HepG2 (cell line): ENCODE results near the gene RHEBL1. TPM values are rescaled to one million over a fixed set of nuclear protein-coding genes. Genes with fewer than 3 reads are reported as not detected.

Experiments used
- BRD4 ChIP-seq: sonication (generic); formaldehyde crosslinking; IDR thresholded peaks from 2 replicates; pipeline ENCODE4 v1.4.0; 2020; ENCODE audit warnings: missing genetic modification reagents
- HCFC1 ChIP-seq: fragments of 150-350 bp; IDR thresholded peaks from 2 replicates; pipeline ENCODE4 v1.6.1; 2014; ENCODE audit warnings: low read depth, low read length
- MATR3 ChIP-seq: sonication (generic); formaldehyde crosslinking; IDR thresholded peaks from 2 replicates; pipeline ENCODE4 v1.4.0; 2020; ENCODE audit warnings: missing genetic modification reagents
- MIER2 ChIP-seq: IDR thresholded peaks from 2 replicates; pipeline ENCODE4 v1.6.1; 2016; ENCODE audit warnings: missing biosample characterization, missing genetic modification reagents
- NCOA5 ChIP-seq: sonication (generic); formaldehyde crosslinking; IDR thresholded peaks from 2 replicates; pipeline ENCODE4 v1.4.0; 2020; ENCODE audit warnings: missing genetic modification reagents
- NR2F2 ChIP-seq: IDR thresholded peaks from 2 replicates; pipeline ENCODE4 v1.6.1; 2012; ENCODE audit warnings: low read depth, inconsistent platforms, borderline replicate concordance
- PHB2 ChIP-seq: fragments of 450-650 bp; IDR thresholded peaks from 2 replicates; pipeline ENCODE4 v1.6.1; 2018; ENCODE audit not compliant: partially characterized antibody
- SOX6 ChIP-seq, 2 experiments: fragments of 450-650 bp in 1 of 2; sonication (generic) in 1 of 2; formaldehyde crosslinking in 1 of 2; IDR thresholded peaks; 2 replicates each; pipeline versions ENCODE4 v1.4.0 to v1.6.1; 2017 to 2020; ENCODE audit warnings: antibody characterized with exemption in 1 of 2, mild to moderate bottlenecking in 1 of 2, missing genetic modification reagents in 1 of 2
- TFE3 ChIP-seq: IDR thresholded peaks from 2 replicates; pipeline ENCODE4 v1.6.1; 2016
- ZBTB2 ChIP-seq: sonication (generic); formaldehyde crosslinking; IDR thresholded peaks from 2 replicates; pipeline ENCODE4 v1.8.0; 2022; ENCODE audit warnings: low read depth, missing genetic modification reagents
- ZNF12 ChIP-seq: sonication (generic); formaldehyde crosslinking; IDR thresholded peaks from 2 replicates; pipeline ENCODE4 v1.5.0; 2020; ENCODE audit warnings: missing genetic modification reagents
- ZNF124 ChIP-seq: sonication (generic); formaldehyde crosslinking; IDR thresholded peaks from 2 replicates; pipeline ENCODE4 v1.4.0; 2020; ENCODE audit warnings: missing genetic modification reagents
- ZNF235 ChIP-seq: sonication (generic); formaldehyde crosslinking; IDR thresholded peaks from 2 replicates; pipeline ENCODE4 v1.8.1; 2023; ENCODE audit warnings: mild to moderate bottlenecking, missing genetic modification reagents, borderline replicate concordance
- ZNF282 ChIP-seq: fragments of 450-650 bp; IDR thresholded peaks from 2 replicates; pipeline ENCODE4 v1.6.1; 2018; ENCODE audit not compliant: partially characterized antibody
- ZNF335 ChIP-seq: sonication (generic); formaldehyde crosslinking; IDR thresholded peaks from 2 replicates; pipeline ENCODE4 v1.4.0; 2020; ENCODE audit warnings: missing genetic modification reagents
- ZNF431 ChIP-seq: sonication (generic); formaldehyde crosslinking; IDR thresholded peaks from 2 replicates; pipeline ENCODE4 v1.9.0; 2022; ENCODE audit warnings: missing genetic modification reagents, low read depth, mild to moderate bottlenecking, borderline replicate concordance
- ZNF713 ChIP-seq: sonication (generic); formaldehyde crosslinking; IDR thresholded peaks from 2 replicates; pipeline ENCODE4 v1.4.0; 2020; ENCODE audit warnings: mild to moderate bottlenecking, missing genetic modification reagents
- ZNF746 ChIP-seq: sonication (generic); formaldehyde crosslinking; IDR thresholded peaks from 2 replicates; pipeline ENCODE4 v1.8.0; 2022; ENCODE audit warnings: mild to moderate bottlenecking, missing genetic modification reagents
- ZNF773 ChIP-seq: sonication (generic); formaldehyde crosslinking; IDR thresholded peaks from 2 replicates; pipeline ENCODE4 v1.4.0; 2020; ENCODE audit warnings: missing genetic modification reagents, borderline replicate concordance
- polyA plus RNA-seq, 8 experiments: library from polyadenylated mRNA; depleted of rRNA in 3 of 8; stranded (reverse) in 7 of 8; unstranded in 1 of 8; fragments of >200 nt; fragmentation: Illumina TruSeq in 4 of 8; extraction: Trizol in 4 of 8; gene quantifications; 2 replicates each; pipeline versions ENCODE4 v1.2.1 to v1.2.3, GENCODE V29; 2011 to 2016; ENCODE audit warnings: low read depth in 4 of 8, missing spikeins in 1 of 8, mixed read lengths in 1 of 8; ENCODE audit not compliant: insufficient read depth in 1 of 8
- total RNA-seq, 5 experiments: library from RNA; depleted of rRNA; stranded (reverse); fragments of >200 nt; fragmentation: Illumina TruSeq; extraction: Trizol; gene quantifications; 2 replicates each; pipeline ENCODE4 v1.2.3, GENCODE V29; 2016; ENCODE audit warnings: low read depth in 1 of 5
- TF ChIP-seq, protein P1 (sequence below): sonication (generic); formaldehyde crosslinking; IDR thresholded peaks from 2 replicates; pipeline ENCODE4 v1.5.0; 2020; ENCODE audit warnings: missing genetic modification reagents
- TF ChIP-seq, protein P2 (sequence below): sonication (generic); formaldehyde crosslinking; IDR thresholded peaks from 2 replicates; pipeline ENCODE4 v1.8.0; 2022; ENCODE audit warnings: mild to moderate bottlenecking, missing genetic modification reagents; ENCODE audit not compliant: insufficient replicate concordance
- TF ChIP-seq, protein P3 (sequence below): IDR thresholded peaks from 2 replicates; pipeline ENCODE4 v1.6.1; 2016; ENCODE audit warnings: missing genetic modification reagents, missing compliant biosample characterization
- TF ChIP-seq, protein P4 (sequence below): sonication (generic); formaldehyde crosslinking; conservative IDR thresholded peaks from 2 replicates; pipeline ENCODE4 v1.8.1; 2023; ENCODE audit warnings: missing genetic modification reagents

Gene RHEBL1
- total and polyA plus RNA-seq, 2 of the 13 experiments (the other 11 are each of a cell fraction or from before 2014, with no cell fraction given): 1.4 to 2.5 TPM

GRCh38 chr12:49110464-49111155, 40.8 kb upstream of the RHEBL1 start, which contains the start of gene LMBR1L (continued):
- TF ChIP-seq, protein P1, sequence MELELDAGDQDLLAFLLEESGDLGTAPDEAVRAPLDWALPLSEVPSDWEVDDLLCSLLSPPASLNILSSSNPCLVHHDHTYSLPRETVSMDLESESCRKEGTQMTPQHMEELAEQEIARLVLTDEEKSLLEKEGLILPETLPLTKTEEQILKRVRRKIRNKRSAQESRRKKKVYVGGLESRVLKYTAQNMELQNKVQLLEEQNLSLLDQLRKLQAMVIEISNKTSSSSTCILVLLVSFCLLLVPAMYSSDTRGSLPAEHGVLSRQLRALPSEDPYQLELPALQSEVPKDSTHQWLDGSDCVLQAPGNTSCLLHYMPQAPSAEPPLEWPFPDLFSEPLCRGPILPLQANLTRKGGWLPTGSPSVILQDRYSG (CRISPR knock-in tag): no peak
- TF ChIP-seq, protein P2, sequence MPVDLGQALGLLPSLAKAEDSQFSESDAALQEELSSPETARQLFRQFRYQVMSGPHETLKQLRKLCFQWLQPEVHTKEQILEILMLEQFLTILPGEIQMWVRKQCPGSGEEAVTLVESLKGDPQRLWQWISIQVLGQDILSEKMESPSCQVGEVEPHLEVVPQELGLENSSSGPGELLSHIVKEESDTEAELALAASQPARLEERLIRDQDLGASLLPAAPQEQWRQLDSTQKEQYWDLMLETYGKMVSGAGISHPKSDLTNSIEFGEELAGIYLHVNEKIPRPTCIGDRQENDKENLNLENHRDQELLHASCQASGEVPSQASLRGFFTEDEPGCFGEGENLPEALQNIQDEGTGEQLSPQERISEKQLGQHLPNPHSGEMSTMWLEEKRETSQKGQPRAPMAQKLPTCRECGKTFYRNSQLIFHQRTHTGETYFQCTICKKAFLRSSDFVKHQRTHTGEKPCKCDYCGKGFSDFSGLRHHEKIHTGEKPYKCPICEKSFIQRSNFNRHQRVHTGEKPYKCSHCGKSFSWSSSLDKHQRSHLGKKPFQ (CRISPR knock-in tag): no peak
- TF ChIP-seq ZNF124 (0 out of 2 replicates have a peak, but pooled peaks have one; percentile 24), NCOA5 (no peak), SOX6 (IDR thresholded peaks at IDR 0.05) (no peak), SOX6 (CRISPR knock-in tag; IDR thresholded peaks at IDR 0.05) (peak; percentile 16; the same call in 1 of the 2 replicates), BRD4 (CRISPR knock-in tag) (peak; percentile 34; the same call in 1 of the 2 replicates), HCFC1 (no peak), ZNF746 (CRISPR knock-in tag) (no peak), ZNF235 (CRISPR knock-in tag) (0 out of 2 replicates have a peak, but pooled peaks have one; percentile 45), TFE3 (CRISPR knock-in tag) (no peak), ZNF713 (CRISPR knock-in tag) (no peak), MATR3 (CRISPR knock-in tag) (no peak), ZNF773 (no peak), ZNF335 (CRISPR knock-in tag) (0 out of 2 replicates have a peak, but pooled peaks have one; percentile 37), MIER2 (no peak), ZNF282 (no peak), ZBTB2 (no peak), ZNF12 (CRISPR knock-in tag) (peak; percentile 70), ZNF431 (CRISPR knock-in tag) (no peak; the same call in 1 of the 2 replicates), PHB2 (no peak), NR2F2 (no peak; the same call in 1 of the 2 replicates)
- TF ChIP-seq, protein P3, sequence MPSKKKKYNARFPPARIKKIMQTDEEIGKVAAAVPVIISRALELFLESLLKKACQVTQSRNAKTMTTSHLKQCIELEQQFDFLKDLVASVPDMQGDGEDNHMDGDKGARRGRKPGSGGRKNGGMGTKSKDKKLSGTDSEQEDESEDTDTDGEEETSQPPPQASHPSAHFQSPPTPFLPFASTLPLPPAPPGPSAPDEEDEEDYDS (CRISPR knock-in tag): peak; percentile 99
- TF ChIP-seq, protein P4, sequence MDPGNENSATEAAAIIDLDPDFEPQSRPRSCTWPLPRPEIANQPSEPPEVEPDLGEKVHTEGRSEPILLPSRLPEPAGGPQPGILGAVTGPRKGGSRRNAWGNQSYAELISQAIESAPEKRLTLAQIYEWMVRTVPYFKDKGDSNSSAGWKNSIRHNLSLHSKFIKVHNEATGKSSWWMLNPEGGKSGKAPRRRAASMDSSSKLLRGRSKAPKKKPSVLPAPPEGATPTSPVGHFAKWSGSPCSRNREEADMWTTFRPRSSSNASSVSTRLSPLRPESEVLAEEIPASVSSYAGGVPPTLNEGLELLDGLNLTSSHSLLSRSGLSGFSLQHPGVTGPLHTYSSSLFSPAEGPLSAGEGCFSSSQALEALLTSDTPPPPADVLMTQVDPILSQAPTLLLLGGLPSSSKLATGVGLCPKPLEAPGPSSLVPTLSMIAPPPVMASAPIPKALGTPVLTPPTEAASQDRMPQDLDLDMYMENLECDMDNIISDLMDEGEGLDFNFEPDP (CRISPR knock-in tag): no peak
